ENCODE data around the gene ALOX12B. TPM values are rescaled to one million over a fixed set of nuclear protein-coding genes. Genes with fewer than 3 reads are reported as not detected.

ALOX12B gene
- total and polyA plus RNA-seq, 2 of the 13 experiments (the other 11 are each of a cell fraction or from before 2014, with no cell fraction given) = 0.13 TPM; not detected in 1

DNA sequence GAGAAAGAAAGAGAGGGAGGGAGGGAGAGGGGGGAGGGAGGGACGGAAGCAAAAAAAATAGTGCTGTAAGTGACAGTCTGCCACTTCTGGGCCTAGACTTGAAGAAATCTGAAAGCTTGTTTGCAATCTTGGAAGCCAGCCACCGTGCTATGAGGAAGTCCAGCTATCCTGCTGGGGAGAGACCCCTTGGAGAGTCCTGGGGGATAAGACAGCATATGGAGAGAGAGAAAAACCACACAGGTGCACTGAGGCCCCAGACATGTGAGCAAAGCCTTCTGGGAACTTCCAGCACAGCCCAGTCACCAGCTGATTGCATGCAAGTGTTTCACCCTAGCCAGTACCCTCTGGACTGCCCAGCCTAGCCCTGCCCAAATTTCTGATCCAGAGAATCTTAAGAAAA, 12.6 kb upstream of the ALOX12B start:
- ATAC-seq (no peak), DNase-seq (ENCODE audit: low spot score) (no peak), FAIRE-seq (no peak)
- Histone ChIP-seq H3K79me2 (ENCODE audit: insufficient read depth, low read length) (no peaks in the 10 kb centered on the region), H3K27me3 (ENCODE audit: control insufficient read depth in 1 of 2, insufficient read depth in 2 of 2, low read length in 2 of 2) (peaks cover 4 to 54% of the 10 kb centered on the region in 2 experiments), H3K4me1 (ENCODE audit: insufficient read depth, low read length) (no peaks in the 10 kb centered on the region; the same call in 1 of the 2 replicates), H3K4me2 (ENCODE audit: low read depth, low read length) (no peak overlapping the region), H3K9ac (ENCODE audit: insufficient read depth, low read depth, low read length) (no peak overlapping the region), H2AFZ (ENCODE audit: low read length) (no peak overlapping the region), H3K4me3 (replicated peaks in 1 of 3; ENCODE audit: insufficient read depth in 1 of 3, low read depth in 2 of 3, low read length in 3 of 3) (no peak overlapping the region), H4K20me1 (ENCODE audit: insufficient read depth, low read length) (no peaks in the 10 kb centered on the region), H3K9me3 (ENCODE audit: low read length) (no peaks in the 10 kb centered on the region), H3K36me3 (replicated peaks in 1 of 2; ENCODE audit: control insufficient read depth in 1 of 2, insufficient read depth in 2 of 2, low read length in 2 of 2) (no peaks in the 10 kb centered on the region), H3K27ac (ENCODE audit: extremely low read length, insufficient read depth, low read length) (no peak overlapping the region)
- ChIA-PET CTCF (ENCODE audit: low intra/inter-chr PET ratio, low total read pairs) (no interaction called here), POLR2A (no interaction called here)
- in situ Hi-C loops (cut with HindIII; ENCODE audit: extremely low pct_ligation_motif_present, low pct_unique_long_range_greater_than_20kb) = no loop called here
- BruUV-seq (replicated peaks) = no TSS peak
- 1% methylated on average over 2 of the region's 2 CpGs for WGBS (ENCODE audit: low lambda C conversion rate)
- intact Hi-C loops (cut with micrococcal nuclease; ENCODE audit: unreplicated experiment) = no loop called here
- TF ChIP-seq ZKSCAN8 (CRISPR knock-in tag; IDR thresholded peaks at IDR 0.05; ENCODE audit: borderline replicate concordance) = no peak
- TF ChIP-seq ZNF350 (CRISPR knock-in tag; IDR thresholded peaks at IDR 0.05; ENCODE audit: borderline replicate concordance, low read depth) = no peak
- TF ChIP-seq, protein P1, sequence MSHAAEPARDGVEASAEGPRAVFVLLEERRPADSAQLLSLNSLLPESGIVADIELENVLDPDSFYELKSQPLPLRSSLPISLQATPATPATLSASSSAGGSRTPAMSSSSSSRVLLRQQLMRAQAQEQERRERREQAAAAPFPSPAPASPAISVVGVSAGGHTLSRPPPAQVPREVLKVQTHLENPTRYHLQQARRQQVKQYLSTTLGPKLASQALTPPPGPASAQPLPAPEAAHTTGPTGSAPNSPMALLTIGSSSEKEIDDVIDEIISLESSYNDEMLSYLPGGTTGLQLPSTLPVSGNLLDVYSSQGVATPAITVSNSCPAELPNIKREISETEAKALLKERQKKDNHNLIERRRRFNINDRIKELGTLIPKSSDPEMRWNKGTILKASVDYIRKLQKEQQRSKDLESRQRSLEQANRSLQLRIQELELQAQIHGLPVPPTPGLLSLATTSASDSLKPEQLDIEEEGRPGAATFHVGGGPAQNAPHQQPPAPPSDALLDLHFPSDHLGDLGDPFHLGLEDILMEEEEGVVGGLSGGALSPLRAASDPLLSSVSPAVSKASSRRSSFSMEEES (CRISPR knock-in tag; IDR thresholded peaks at IDR 0.05) = no peak
- TF ChIP-seq, protein P2, sequence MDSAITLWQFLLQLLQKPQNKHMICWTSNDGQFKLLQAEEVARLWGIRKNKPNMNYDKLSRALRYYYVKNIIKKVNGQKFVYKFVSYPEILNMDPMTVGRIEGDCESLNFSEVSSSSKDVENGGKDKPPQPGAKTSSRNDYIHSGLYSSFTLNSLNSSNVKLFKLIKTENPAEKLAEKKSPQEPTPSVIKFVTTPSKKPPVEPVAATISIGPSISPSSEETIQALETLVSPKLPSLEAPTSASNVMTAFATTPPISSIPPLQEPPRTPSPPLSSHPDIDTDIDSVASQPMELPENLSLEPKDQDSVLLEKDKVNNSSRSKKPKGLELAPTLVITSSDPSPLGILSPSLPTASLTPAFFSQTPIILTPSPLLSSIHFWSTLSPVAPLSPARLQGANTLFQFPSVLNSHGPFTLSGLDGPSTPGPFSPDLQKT (CRISPR knock-in tag; IDR thresholded peaks at IDR 0.05; ENCODE audit: borderline replicate concordance) = no peak
- TF ChIP-seq FOXA3 (CRISPR knock-in tag; IDR thresholded peaks at IDR 0.05) = no peak
- no peak for TF ChIP-seq ARNT2 (CRISPR knock-in tag; IDR thresholded peaks at IDR 0.05; ENCODE audit: low read depth)
- TF ChIP-seq HDAC6 (IDR thresholded peaks at IDR 0.05; ENCODE audit: low read depth, low read length) = no peak
- no peak for TF ChIP-seq CHCHD3 (CRISPR knock-in tag; IDR thresholded peaks at IDR 0.05)
- TF ChIP-seq, protein P3, sequence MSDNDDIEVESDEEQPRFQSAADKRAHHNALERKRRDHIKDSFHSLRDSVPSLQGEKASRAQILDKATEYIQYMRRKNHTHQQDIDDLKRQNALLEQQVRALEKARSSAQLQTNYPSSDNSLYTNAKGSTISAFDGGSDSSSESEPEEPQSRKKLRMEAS (IDR thresholded peaks at IDR 0.05) = no peak
- no peak for TF ChIP-seq ZNF484 (CRISPR knock-in tag; IDR thresholded peaks at IDR 0.05; ENCODE audit: borderline replicate concordance, low read depth)
- TF ChIP-seq ZZZ3 (CRISPR knock-in tag; IDR thresholded peaks at IDR 0.05; ENCODE audit: borderline replicate concordance) = no peak
- TF ChIP-seq, protein P4, sequence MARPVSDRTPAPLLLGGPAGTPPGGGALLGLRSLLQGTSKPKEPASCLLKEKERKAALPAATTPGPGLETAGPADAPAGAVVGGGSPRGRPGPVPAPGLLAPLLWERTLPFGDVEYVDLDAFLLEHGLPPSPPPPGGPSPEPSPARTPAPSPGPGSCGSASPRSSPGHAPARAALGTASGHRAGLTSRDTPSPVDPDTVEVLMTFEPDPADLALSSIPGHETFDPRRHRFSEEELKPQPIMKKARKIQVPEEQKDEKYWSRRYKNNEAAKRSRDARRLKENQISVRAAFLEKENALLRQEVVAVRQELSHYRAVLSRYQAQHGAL (CRISPR knock-in tag; IDR thresholded peaks at IDR 0.05; ENCODE audit: not compliant biosample characterization) = no peak
- TF ChIP-seq, protein P5, sequence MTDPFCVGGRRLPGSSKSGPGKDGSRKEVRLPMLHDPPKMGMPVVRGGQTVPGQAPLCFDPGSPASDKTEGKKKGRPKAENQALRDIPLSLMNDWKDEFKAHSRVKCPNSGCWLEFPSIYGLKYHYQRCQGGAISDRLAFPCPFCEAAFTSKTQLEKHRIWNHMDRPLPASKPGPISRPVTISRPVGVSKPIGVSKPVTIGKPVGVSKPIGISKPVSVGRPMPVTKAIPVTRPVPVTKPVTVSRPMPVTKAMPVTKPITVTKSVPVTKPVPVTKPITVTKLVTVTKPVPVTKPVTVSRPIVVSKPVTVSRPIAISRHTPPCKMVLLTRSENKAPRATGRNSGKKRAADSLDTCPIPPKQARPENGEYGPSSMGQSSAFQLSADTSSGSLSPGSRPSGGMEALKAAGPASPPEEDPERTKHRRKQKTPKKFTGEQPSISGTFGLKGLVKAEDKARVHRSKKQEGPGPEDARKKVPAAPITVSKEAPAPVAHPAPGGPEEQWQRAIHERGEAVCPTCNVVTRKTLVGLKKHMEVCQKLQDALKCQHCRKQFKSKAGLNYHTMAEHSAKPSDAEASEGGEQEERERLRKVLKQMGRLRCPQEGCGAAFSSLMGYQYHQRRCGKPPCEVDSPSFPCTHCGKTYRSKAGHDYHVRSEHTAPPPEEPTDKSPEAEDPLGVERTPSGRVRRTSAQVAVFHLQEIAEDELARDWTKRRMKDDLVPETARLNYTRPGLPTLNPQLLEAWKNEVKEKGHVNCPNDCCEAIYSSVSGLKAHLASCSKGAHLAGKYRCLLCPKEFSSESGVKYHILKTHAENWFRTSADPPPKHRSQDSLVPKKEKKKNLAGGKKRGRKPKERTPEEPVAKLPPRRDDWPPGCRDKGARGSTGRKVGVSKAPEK (CRISPR knock-in tag; IDR thresholded peaks at IDR 0.05; ENCODE audit: borderline replicate concordance) = no peak
- TF ChIP-seq ZNF224 (CRISPR knock-in tag; IDR thresholded peaks at IDR 0.05) = no peak
- no peak for TF ChIP-seq SMAD3 (CRISPR knock-in tag; IDR thresholded peaks at IDR 0.05)

Data from HepG2 (cell line).